HepG2 (cell line): ENCODE measurements around the gene RHBDD3. TPM values are rescaled to one million over a fixed set of nuclear protein-coding genes. Genes with fewer than 3 reads are reported as not detected.

Experiments
- ATAC-seq: fragments of 200-7000 bp; cut with Tn5 transposase; 3 replicates; pipeline ENCODE4 v1.9.1; 2020; ENCODE audit warnings: mild to moderate bottlenecking, moderate library complexity
- BruUV-seq: library from RNA; stranded (reverse); fragments of 400-500 nt; replicated peaks from 2 replicates; lab custom pipeline; 2021; lab: Mats Ljungman, UMichigan
- CTCF ChIA-PET: fragments of 300-600 bp; formaldehyde crosslinking; extraction: SDS; loops from one replicate; lab custom pipeline; 2021; ENCODE audit warnings: low total read pairs, inconsistent platforms, low intra/inter-chr PET ratio; lab: Yijun Ruan, JAX
- POLR2A ChIA-PET: fragments of 350-600 bp; sonication (Branson Sonifier 250); formaldehyde crosslinking; loops from one replicate; lab custom pipeline; 2020; ENCODE audit warnings: antibody characterized with exemption, inconsistent platforms; lab: Yijun Ruan, JAX
- DNase-seq: peaks from one replicate; pipeline ENCODE4 v3.0.0-alpha.2; 2015; ENCODE audit warnings: low spot score
- FAIRE-seq: peaks from 3 replicates; lab custom pipeline; 2011; peaks lifted over from hg19 to GRCh38; lab: Jason Lieb, UNC
- H2AFZ ChIP-seq: one replicate; pipeline ENCODE4 v1.6.1; 2011; ENCODE audit warnings: low read length, inconsistent platforms
- H3K27ac ChIP-seq: fragments of 300-600 bp; 3 replicates; pipeline ENCODE4 v1.8.0; 2011; ENCODE audit warnings: mixed run types, mild to moderate bottlenecking, mixed read lengths, low read length, inconsistent platforms; ENCODE audit not compliant: insufficient read depth; ENCODE audit errors: extremely low read length
- H3K27me3 ChIP-seq, 2 experiments: fragments of 200-600 bp in 1 of 2; 2 replicates in 1 of 2; 3 replicates in 1 of 2; pipeline versions ENCODE4 v1.6.0 to v1.8.0; 2011; ENCODE audit warnings: low read length in 2 of 2, mild to moderate bottlenecking in 2 of 2, moderate library complexity in 2 of 2, inconsistent platforms in 1 of 2; ENCODE audit not compliant: insufficient read depth in 2 of 2, control insufficient read depth in 1 of 2
- H3K36me3 ChIP-seq, 2 experiments: fragments of 200-600 bp in 1 of 2; replicated peaks in 1 of 2; 2 replicates in 1 of 2; 3 replicates in 1 of 2; pipeline versions ENCODE4 v1.5.1 to v1.8.0; 2011; ENCODE audit warnings: low read length in 2 of 2, inconsistent platforms in 1 of 2; ENCODE audit not compliant: insufficient read depth in 2 of 2, control insufficient read depth in 1 of 2
- H3K4me1 ChIP-seq: 2 replicates; pipeline ENCODE4 v1.5.1; 2012; ENCODE audit warnings: low read length, inconsistent platforms; ENCODE audit not compliant: insufficient read depth
- H3K4me2 ChIP-seq: 2 replicates; pipeline ENCODE4 v1.6.0; 2011; ENCODE audit warnings: low read depth, low read length, inconsistent platforms
- H3K4me3 ChIP-seq, 3 experiments: fragments of 200-600 bp in 1 of 3; sonication (generic), shearing (Covaris generic) in 1 of 3; replicated peaks in 1 of 3; 2 replicates each; pipeline ENCODE4 v1.5.1; 2011 to 2016; ENCODE audit warnings: low read length in 3 of 3, inconsistent platforms in 2 of 3, low read depth in 2 of 3, mild to moderate bottlenecking in 2 of 3, control low read depth in 1 of 3, mixed read lengths in 1 of 3; ENCODE audit not compliant: insufficient read depth in 1 of 3
- H3K79me2 ChIP-seq: one replicate; pipeline ENCODE4 v1.6.1; 2011; ENCODE audit warnings: low read length, inconsistent platforms; ENCODE audit not compliant: insufficient read depth
- H3K9ac ChIP-seq: 2 replicates; pipeline ENCODE4 v1.6.0; 2011; ENCODE audit warnings: mild to moderate bottlenecking, low read depth, low read length, inconsistent platforms; ENCODE audit not compliant: insufficient read depth
- H3K9me3 ChIP-seq: 2 replicates; pipeline ENCODE4 v1.5.1; 2012; ENCODE audit warnings: mild to moderate bottlenecking, low read length
- H4K20me1 ChIP-seq: 2 replicates; pipeline ENCODE4 v1.6.0; 2011; ENCODE audit warnings: inconsistent platforms, mild to moderate bottlenecking, low read length, moderate library complexity; ENCODE audit not compliant: insufficient read depth
- CC2D1A ChIP-seq: sonication (generic); formaldehyde crosslinking; IDR thresholded peaks from 2 replicates; pipeline ENCODE4 v1.8.1; 2023; ENCODE audit warnings: mild to moderate bottlenecking, missing genetic modification reagents
- CREBL2 ChIP-seq: sonication (generic); formaldehyde crosslinking; IDR thresholded peaks from 2 replicates; pipeline ENCODE4 v1.8.1; 2023; ENCODE audit warnings: missing genetic modification reagents, mild to moderate bottlenecking, borderline replicate concordance
- HOXD1 ChIP-seq: sonication (generic); formaldehyde crosslinking; IDR thresholded peaks from 2 replicates; pipeline ENCODE4 v1.5.0; 2020; ENCODE audit warnings: missing genetic modification reagents
- REST ChIP-seq, 2 experiments: IDR thresholded peaks; 2 replicates each; pipeline ENCODE4 v1.6.1; 2011 to 2012; ENCODE audit warnings: low read length in 2 of 2, borderline replicate concordance in 1 of 2, low read depth in 1 of 2, mild to moderate bottlenecking in 1 of 2, moderate library complexity in 1 of 2
- WGBS: methylation state at CpG from one replicate; pipeline ENCODE4 v1.1.6; 2017; ENCODE audit warnings: low lambda C conversion rate; 5-methylcytosine and 5-hydroxymethylcytosine counted together
- in situ Hi-C: cut with HindIII; loops from 2 replicates; pipeline ENCODE4 v1.10.0; 2017; ENCODE audit warnings: low pct_unique_long_range_greater_than_20kb; ENCODE audit not compliant: extremely low pct_ligation_motif_present
- intact Hi-C: fragments of 100-400 bp; cut with micrococcal nuclease; formaldehyde crosslinking; loops from one replicate; pipeline ENCODE4 v1.10.0; 2022; ENCODE audit not compliant: unreplicated experiment
- polyA plus RNA-seq, 8 experiments: library from polyadenylated mRNA; depleted of rRNA in 3 of 8; stranded (reverse) in 7 of 8; unstranded in 1 of 8; fragments of >200 nt; fragmentation: Illumina TruSeq in 4 of 8; extraction: Trizol in 4 of 8; gene quantifications; 2 replicates each; pipeline versions ENCODE4 v1.2.1 to v1.2.3, GENCODE V29; 2011 to 2016; ENCODE audit warnings: low read depth in 4 of 8, missing spikeins in 1 of 8, mixed read lengths in 1 of 8; ENCODE audit not compliant: insufficient read depth in 1 of 8
- total RNA-seq, 5 experiments: library from RNA; depleted of rRNA; stranded (reverse); fragments of >200 nt; fragmentation: Illumina TruSeq; extraction: Trizol; gene quantifications; 2 replicates each; pipeline ENCODE4 v1.2.3, GENCODE V29; 2016; ENCODE audit warnings: low read depth in 1 of 5
- TF ChIP-seq, protein P1 (sequence below): sonication (generic); formaldehyde crosslinking; IDR thresholded peaks from 2 replicates; pipeline ENCODE4 v1.4.0; 2020; ENCODE audit warnings: missing genetic modification reagents
- TF ChIP-seq, protein P2 (sequence below): sonication (generic); formaldehyde crosslinking; IDR thresholded peaks from 2 replicates; pipeline ENCODE4 v1.4.0; 2020; ENCODE audit warnings: missing genetic modification reagents

RHBDD3 gene
- total and polyA plus RNA-seq, 2 of the 13 experiments (the other 11 are each of a cell fraction or from before 2014, with no cell fraction given) = 12.1 to 26.7 TPM

GRCh38 chr22:29299136-29299900 lies 31.5 kb upstream of the RHBDD3 start:
- in situ Hi-C loops (no loop called here), intact Hi-C loops (no loop called here)
- Histone ChIP-seq H3K27ac (no peak overlapping the region), H3K9ac (no peak overlapping the region), H3K4me2 (no peak overlapping the region), H3K4me3 (no peak overlapping the region), H3K36me3 (peaks cover 28 to 53% of the 10 kb centered on the region in 2 experiments), H3K79me2 (no peaks in the 10 kb centered on the region), H2AFZ (no peak overlapping the region), H3K9me3 (no peaks in the 10 kb centered on the region), H3K4me1 (peaks cover 18% of the 10 kb centered on the region), H3K27me3 (no peaks in the 10 kb centered on the region), H4K20me1 (0 out of 2 replicates have a peak, but pooled peaks cover 9% of the 10 kb centered on the region)
- WGBS = 95% methylated on average over 19 of the region's 19 CpGs
- no peak for ATAC-seq
- ChIA-PET POLR2A (no interaction called here), CTCF (no interaction called here)
- BruUV-seq = TSS peak; percentile 63
- no peak for DNase-seq
- FAIRE-seq = no peak
- no peak for TF ChIP-seq REST (IDR thresholded peaks at IDR 0.05; ENCODE audit: borderline replicate concordance in 1 of 2, low read depth in 1 of 2, low read length in 2 of 2)
- TF ChIP-seq, protein P1, sequence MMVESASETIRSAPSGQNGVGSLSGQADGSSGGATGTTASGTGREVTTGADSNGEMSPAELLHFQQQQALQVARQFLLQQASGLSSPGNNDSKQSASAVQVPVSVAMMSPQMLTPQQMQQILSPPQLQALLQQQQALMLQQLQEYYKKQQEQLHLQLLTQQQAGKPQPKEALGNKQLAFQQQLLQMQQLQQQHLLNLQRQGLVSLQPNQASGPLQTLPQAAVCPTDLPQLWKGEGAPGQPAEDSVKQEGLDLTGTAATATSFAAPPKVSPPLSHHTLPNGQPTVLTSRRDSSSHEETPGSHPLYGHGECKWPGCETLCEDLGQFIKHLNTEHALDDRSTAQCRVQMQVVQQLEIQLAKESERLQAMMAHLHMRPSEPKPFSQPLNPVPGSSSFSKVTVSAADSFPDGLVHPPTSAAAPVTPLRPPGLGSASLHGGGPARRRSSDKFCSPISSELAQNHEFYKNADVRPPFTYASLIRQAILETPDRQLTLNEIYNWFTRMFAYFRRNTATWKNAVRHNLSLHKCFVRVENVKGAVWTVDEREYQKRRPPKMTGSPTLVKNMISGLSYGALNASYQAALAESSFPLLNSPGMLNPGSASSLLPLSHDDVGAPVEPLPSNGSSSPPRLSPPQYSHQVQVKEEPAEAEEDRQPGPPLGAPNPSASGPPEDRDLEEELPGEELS (CRISPR knock-in tag) = no peak
- TF ChIP-seq, protein P2, sequence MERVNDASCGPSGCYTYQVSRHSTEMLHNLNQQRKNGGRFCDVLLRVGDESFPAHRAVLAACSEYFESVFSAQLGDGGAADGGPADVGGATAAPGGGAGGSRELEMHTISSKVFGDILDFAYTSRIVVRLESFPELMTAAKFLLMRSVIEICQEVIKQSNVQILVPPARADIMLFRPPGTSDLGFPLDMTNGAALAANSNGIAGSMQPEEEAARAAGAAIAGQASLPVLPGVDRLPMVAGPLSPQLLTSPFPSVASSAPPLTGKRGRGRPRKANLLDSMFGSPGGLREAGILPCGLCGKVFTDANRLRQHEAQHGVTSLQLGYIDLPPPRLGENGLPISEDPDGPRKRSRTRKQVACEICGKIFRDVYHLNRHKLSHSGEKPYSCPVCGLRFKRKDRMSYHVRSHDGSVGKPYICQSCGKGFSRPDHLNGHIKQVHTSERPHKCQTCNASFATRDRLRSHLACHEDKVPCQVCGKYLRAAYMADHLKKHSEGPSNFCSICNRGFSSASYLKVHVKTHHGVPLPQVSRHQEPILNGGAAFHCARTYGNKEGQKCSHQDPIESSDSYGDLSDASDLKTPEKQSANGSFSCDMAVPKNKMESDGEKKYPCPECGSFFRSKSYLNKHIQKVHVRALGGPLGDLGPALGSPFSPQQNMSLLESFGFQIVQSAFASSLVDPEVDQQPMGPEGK = no peak
- TF ChIP-seq CC2D1A (CRISPR knock-in tag) = no peak
- no peak for TF ChIP-seq CREBL2 (CRISPR knock-in tag)
- TF ChIP-seq HOXD1 (CRISPR knock-in tag) = no peak
